HUDEP-2 (cell line): ENCODE results near the gene NOL8.

Experiments used
- DNase-seq, 76 experiments: peaks; one replicate each; lab custom pipeline; 2025; ENCODE audit not compliant: unreplicated experiment in 76 of 76; lab: John Stamatoyannopoulos, UW

NOL8 gene

GRCh38 chr9:92276331-92277032, 48.7 kb downstream of the NOL8 start:
- DNase-seq = no peak

DNA sequence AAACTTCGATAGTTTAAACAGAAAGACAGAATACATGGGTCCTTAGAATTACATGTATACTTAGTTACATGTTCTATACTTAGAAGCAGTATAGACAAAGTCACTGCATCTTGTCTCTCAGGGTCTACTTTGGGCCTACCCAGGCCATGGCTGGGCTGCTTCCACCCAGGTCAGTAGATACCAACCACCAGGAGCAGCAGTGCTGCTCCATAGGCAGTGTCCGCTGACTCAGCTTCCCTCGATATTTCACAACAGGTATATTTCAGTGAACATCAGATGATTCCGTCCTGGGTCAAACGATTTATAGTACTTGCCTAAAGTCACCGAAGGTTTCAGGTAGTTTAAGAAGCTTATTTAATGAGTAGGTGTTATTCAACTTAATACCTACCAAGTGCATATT, 49.6 kb downstream of the NOL8 start:
- DNase-seq = no peak

DNA sequence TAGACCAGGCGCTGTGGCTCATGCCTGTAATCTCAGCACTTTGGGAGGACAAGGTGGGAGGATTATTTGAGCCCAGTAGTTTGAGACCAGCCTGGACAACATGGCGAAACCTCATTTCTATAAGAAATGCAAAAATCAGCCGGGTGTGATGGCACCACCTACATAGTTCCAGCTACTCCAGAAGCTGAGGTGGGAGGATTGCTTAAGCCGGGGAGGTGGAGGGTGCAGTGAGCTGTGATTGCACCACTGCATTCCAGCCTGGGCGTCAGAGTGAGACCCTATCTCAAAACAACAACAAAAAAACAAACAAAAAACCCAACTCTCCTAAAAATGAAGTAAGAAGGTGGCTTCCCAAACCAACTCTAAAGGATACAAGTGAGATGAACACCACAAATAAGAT, 54.6 kb downstream of the NOL8 start:
- no peak for DNase-seq

GRCh38 chr9:92266486-92266885, 58.7 kb downstream of the NOL8 start:
- DNase-seq = no peak

- DNase-seq = no peak
These were observed 60.0 kb downstream of the NOL8 start for GRCh38 chr9:92265154-92265553.

GRCh38 chr9:92263131-92263530, 62.0 kb downstream of the NOL8 start:
- DNase-seq = no peak

- no peak for DNase-seq
These were observed 67.8 kb downstream of the NOL8 start for GRCh38 chr9:92257327-92257726.

- DNase-seq = no peak
These were observed 70.5 kb downstream of the NOL8 start for GRCh38 chr9:92254381-92255337.

DNA sequence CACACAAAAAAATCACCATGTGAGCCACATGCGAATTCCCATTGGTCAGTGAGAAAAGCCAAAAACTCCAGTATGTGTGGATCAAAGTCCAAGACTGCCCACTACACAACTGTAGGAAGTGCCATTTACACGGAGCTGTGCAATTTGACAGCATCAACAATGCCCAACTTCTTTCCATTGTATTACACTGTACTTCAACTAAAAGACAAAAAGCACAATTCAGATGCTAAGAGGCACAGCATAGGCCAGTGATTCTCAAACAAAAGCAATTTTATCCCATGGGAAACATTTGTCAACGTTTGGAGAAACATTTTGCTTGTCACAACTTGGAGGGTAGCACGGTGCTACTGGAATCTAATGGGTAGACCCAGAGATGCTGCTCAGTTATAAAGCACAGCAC, 71.5 kb downstream of the NOL8 start:
- DNase-seq = no peak

GRCh38 chr9:92247981-92248380, 77.2 kb downstream of the NOL8 start:
- DNase-seq = no peak
